ENCODE data around the gene MRS2. TPM values are rescaled to one million over a fixed set of nuclear protein-coding genes. Genes with fewer than 3 reads are reported as not detected.

The MRS2 gene
- total and polyA plus RNA-seq, 9 donors, result 10.0 to 20.6 (median 16.4) TPM

- TF ChIP-seq EP300 (IDR thresholded peaks at IDR 0.05), result no peak
- TF ChIP-seq CTCF (IDR thresholded peaks at IDR 0.05), result no peak
- no peak for TF ChIP-seq POLR2A (IDR thresholded peaks at IDR 0.05)
- Histone ChIP-seq H3K27me3 (no peaks in the 10 kb centered on the region), H3K4me3 (no peak overlapping the region), H3K36me3 (no peaks in the 10 kb centered on the region), H3K4me1 (ENCODE audit: insufficient read depth) (no peaks in the 10 kb centered on the region), H3K27ac (no peak overlapping the region), H3K9me3 (no peaks in the 10 kb centered on the region)
- intact Hi-C loops (cut with DNase I), result no loop called here
- DNase-seq, result no peak
- WGBS, 3 donors, result 79 to 87% (median 85%) methylated on average over 9 of the region's 9 CpGs
Measured at GRCh38 chr6:24448828-24449525, 46.2 kb downstream of the MRS2 start.

GRCh38 chr6:24451581-24452388 is 49.0 kb downstream of the MRS2 start:
- no peaks in the 10 kb centered on the region for H3K9me3 ChIP-seq
- no peak overlapping the region for H3K27ac ChIP-seq
- no peaks in the 10 kb centered on the region for H3K36me3 ChIP-seq
- TF ChIP-seq CTCF (IDR thresholded peaks at IDR 0.05) (no peak), POLR2A (IDR thresholded peaks at IDR 0.05) (no peak), EP300 (IDR thresholded peaks at IDR 0.05) (no peak)
- DNase-seq, result no peak
- H3K4me3 ChIP-seq, result no peak overlapping the region
- H3K27me3 ChIP-seq, result no peaks in the 10 kb centered on the region
- intact Hi-C loops (cut with DNase I), result no loop called here
- H3K4me1 ChIP-seq (ENCODE audit: insufficient read depth), result no peaks in the 10 kb centered on the region
- 74 to 88% (median 81%) methylated on average over 13 of the region's 13 CpGs for WGBS, 3 donors

DNA sequence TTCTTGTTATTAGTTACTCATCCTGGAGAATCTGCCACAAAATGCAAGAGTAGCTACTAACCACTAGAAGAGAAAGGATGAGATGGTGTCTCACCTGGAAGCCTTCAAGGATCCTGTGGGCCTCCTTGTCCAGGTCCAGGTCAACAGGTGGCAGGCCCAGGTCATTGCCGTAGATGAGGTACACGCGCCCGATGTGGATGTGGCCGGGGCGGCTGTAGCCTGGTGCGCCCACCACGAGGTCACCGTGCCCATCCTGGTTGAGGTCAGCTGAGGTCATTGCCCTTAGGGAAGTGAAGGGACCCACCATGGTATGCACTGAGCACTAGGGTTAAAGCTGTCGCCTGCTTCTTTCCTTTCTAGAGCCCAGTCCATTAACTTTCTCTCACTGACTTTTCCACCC is 51.2 kb downstream of the MRS2 start:
- H3K36me3 ChIP-seq, result no peaks in the 10 kb centered on the region
- TF ChIP-seq EP300 (IDR thresholded peaks at IDR 0.05) (no peak), CTCF (IDR thresholded peaks at IDR 0.05) (no peak), POLR2A (IDR thresholded peaks at IDR 0.05) (no peak)
- no peaks in the 10 kb centered on the region for H3K9me3 ChIP-seq
- H3K4me3 ChIP-seq, result no peak overlapping the region
- DNase-seq, result no peak
- intact Hi-C loops (cut with DNase I), result no loop called here
- H3K27ac ChIP-seq, result no peak overlapping the region
- H3K27me3 ChIP-seq, result no peaks in the 10 kb centered on the region
- H3K4me1 ChIP-seq (ENCODE audit: insufficient read depth), result no peaks in the 10 kb centered on the region
- 94 to 96% (median 96%) methylated on average over 10 of the region's 10 CpGs for WGBS, 3 donors

DNA sequence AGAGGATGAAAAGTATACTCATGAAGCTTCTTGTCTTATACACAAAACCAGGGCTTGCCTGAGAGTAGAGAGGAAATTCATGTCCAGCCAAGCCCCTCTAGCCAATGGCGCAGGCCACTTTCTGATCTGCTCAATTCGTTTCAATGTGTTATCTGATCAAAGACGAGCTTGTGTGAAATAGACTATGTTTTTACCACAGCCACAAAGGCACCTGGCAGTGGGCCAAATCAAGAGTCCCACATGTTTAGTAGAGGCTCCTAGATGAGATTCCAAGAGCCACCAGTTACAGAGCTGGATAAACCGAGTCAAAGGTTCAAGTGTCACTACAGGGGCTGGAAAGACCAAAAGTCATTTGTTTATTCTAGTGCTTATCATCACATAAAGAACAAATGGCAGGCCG is 51.7 kb downstream of the MRS2 start:
- no peak overlapping the region for H3K27ac ChIP-seq
- no peaks in the 10 kb centered on the region for H3K9me3 ChIP-seq
- 88 to 93% (median 89%) methylated on average over 5 of the region's 5 CpGs for WGBS, 3 donors
- H3K4me1 ChIP-seq (ENCODE audit: insufficient read depth), result no peaks in the 10 kb centered on the region
- H3K27me3 ChIP-seq, result no peaks in the 10 kb centered on the region
- no peaks in the 10 kb centered on the region for H3K36me3 ChIP-seq
- no peak overlapping the region for H3K4me3 ChIP-seq
- DNase-seq, result no peak
- TF ChIP-seq EP300 (IDR thresholded peaks at IDR 0.05) (no peak), CTCF (IDR thresholded peaks at IDR 0.05) (no peak), POLR2A (IDR thresholded peaks at IDR 0.05) (no peak)
- intact Hi-C loops (cut with DNase I), result no loop called here
